EL (cell line): ENCODE results near the gene OSBPL9.
"Not testable (repeated sequence)": the region's sequence is repeated elsewhere in the genome, so short reads cannot be mapped to it uniquely, and the experiment has no call there.

Experiments
- DNase-seq: peaks from one replicate; pipeline ENCODE4 v3.0.0-alpha.2; 2016

OSBPL9 gene

GRCh38 chr1:51636764-51637522 lies 20.1 kb downstream of the OSBPL9 start:
- peak; percentile 93 for DNase-seq

DNA sequence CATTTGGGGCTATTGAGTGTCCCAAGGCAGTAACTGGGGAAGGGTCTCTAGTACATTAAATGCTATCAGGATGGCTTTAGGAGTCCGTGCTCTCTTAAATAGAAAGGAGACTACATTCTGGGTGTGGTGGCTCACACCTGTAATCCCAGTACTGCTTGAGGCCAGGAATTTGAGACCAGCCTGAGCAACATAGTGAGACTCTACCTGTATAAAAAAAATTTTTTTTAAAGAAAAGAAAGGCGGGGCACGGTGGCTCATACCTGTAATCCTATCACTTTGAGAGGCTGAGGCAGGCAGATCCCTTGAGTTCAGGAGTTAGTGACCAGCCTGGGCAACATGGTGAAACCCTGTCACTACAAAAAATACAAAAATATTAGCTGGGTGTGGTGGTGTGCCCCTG lies 21.5 kb downstream of the OSBPL9 start:
- DNase-seq = no peak

GRCh38 chr1:51639694-51640093 lies 22.8 kb downstream of the OSBPL9 start:
- no peak for DNase-seq

DNA sequence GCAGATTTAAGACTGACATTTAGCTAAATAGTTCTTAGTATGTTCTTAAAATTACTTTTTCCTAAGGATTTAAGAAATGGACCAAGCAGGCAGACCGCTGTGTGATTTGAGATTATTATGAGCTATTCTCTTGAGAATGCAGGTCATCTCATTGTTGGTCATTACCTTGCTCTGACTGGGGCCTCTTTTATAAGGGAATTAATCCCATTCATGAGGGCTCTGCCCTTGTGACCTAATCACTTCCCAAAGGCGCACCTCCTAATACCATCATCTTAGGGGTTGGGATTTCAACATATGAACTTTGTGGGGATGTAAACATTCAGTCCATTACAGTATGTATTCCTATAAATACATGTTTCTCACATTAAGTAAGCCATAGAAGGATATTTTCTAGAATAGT lies 24.2 kb downstream of the OSBPL9 start:
- no peak for DNase-seq

GRCh38 chr1:51642739-51643142 lies 25.8 kb downstream of the OSBPL9 start:
- DNase-seq = peak; percentile 94

GRCh38 chr1:51643362-51643761 lies 26.5 kb downstream of the OSBPL9 start:
- no peak for DNase-seq

DNA sequence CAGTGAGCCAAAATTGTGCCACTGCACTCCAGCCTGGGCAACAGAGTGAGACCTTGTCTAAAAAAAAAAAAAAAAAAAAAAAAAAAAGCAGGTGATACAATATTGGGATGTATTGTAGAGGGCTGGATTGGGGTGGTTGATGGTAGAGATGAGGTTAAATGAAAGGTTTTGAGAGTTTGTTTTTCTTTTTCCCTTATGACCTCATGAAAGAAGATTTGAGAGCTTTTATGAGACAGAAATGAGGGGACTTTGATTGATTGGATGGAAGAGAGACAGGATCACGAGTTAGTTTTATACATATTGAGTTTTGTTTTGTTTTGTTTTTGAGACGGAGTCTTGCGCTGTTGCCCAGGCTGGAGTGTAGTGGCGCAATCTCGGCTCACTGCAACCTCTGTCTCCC lies 27.1 kb downstream of the OSBPL9 start:
- DNase-seq = no peak

- DNase-seq = peak; percentile 82
These were observed 27.8 kb downstream of the OSBPL9 start for GRCh38 chr1:51644533-51645197.

GRCh38 chr1:51646592-51646991 lies 29.7 kb downstream of the OSBPL9 start:
- DNase-seq = not testable (repeated sequence)

- DNase-seq = peak; percentile 84
These were observed 31.6 kb downstream of the OSBPL9 start for GRCh38 chr1:51648180-51649109.

DNA sequence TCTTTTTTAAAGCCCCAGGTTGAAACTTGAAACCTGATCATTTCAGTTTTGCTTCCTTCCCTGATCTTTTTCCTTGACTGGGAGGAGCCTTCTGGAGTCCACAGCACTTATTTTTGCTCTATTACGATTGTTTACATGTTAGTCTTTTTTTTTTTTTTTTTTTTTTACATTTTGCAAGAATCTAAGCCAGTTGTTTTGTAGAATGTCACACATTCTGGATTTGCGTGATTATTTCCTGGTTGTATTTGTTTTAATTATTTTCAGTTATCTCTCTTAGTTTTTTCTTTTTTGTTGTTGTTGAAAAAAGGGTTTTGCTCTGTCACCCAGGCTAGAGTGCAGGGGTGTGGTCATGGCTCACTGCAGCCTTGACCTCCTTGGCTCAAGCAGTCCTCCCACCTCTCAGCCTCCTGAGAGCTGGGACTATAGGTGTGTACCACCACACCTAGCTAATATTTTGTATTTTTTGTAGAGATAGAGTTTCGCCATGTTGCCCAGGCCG lies 32.8 kb downstream of the OSBPL9 start:
- DNase-seq = no peak

DNA sequence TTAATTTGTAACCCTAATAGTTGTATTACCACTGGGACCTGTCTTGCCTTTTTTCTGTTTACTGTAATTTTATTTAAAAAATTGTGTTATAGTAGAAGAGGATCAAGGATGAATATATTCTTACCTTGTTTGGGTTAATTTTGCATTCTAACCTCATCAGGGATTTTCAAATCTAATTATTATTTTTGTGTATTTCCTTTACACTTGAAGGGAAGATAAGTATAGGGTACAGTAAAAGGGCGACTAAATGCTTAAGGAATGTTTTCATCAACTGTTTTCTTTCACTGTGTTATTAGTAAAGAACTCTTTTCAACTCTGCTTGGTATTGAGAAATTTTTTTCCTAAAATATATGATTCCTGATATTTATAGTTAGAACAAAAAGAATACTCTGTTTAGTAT lies 33.3 kb downstream of the OSBPL9 start:
- no peak for DNase-seq

DNA sequence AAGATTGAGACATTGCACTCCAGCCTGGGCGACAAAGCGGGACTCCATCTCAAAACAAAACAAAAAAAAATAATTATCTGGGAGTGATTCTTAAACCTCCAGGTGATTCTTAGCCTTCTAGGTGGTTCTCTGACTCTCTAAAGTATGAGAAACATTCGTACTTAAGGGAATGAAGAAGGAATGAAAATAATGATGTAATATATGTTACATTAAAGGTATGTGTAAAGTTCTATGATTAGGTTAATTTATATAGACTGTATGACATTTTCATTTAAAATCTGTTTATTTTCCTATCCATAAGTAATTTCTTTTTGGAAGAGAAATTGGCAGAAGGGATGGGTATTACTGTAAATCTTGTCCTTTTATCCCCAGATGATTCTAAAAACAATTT lies 34.7 kb downstream of the OSBPL9 start:
- DNase-seq = no peak

DNA sequence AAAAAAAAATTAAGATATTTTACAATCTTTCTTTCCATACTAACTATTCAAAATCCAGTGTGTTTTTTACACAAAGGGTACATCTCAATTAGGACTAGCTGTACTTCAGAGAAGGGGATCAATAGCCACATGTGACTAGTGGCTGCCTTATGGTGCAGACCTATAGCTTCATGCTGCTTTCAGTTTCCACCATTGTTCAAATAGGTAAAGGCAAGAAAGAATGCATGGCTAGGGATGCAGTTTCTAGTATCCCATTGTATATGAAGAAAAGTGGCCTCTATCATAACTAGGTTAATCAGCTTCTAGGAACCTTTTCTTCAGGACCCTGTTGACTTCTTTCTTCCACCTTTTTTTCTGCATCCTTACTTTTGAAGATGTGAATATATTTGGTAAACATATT lies 35.7 kb downstream of the OSBPL9 start:
- no peak for DNase-seq

DNA sequence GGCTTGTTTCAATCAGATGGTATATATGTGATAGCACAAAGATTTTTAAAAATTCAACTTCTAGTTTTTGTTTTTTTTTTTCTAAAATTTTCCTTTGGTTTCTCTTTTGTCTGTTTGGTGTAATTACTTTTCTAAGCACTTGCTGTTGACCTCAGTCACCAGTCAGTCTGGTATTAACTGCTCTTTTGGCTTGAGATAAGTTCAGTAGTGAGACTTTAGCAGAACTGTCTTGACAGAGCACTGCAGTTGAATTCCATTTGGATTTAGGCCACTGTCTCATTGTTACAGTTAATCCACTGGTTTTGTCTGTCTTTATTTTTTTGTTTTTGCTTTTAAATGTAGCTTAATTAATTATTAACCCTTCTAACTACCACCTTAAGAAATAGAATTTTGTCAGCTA lies 36.2 kb downstream of the OSBPL9 start:
- no peak for DNase-seq

DNA sequence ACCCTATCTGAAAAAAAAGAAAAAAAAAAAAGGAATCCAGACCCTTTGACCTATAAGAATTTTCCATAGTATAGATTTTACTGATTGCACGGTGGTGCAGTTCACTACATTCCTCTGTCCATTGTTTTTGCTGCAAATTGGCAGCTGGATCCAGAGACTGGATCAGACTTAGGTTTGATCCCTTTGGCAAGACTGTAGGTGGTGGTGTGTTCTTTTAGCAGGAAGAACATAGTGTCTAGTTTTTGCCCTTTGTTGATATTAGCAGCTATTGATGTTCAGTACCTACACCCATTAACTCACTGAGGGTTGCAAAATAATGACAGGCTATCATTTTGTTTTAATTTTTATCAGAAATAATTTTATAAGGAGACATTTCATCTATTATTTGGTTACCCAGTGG lies 37.1 kb downstream of the OSBPL9 start:
- DNase-seq = no peak

GRCh38 chr1:51656374-51656773 lies 39.5 kb downstream of the OSBPL9 start:
- no peak for DNase-seq

DNA sequence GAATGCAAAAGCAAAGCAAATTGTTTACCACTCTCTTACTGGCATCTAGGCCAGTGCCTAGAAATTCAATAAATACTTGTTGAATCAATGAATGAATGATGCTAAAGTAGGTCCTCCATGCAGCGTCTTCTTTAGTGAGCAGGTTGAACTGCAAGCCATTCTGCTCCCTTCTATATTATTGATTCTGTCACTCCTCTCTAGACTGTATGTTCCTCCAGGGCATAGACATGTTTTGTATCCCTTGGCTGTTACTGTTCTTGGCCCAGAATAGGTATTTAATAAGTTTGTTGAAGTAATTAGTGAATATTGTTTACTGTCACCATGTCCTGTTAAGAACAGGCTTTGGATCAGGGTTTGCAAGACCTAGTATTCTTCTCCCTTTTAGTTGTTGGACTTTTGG lies 43.7 kb downstream of the OSBPL9 start:
- no peak for DNase-seq

GRCh38 chr1:51661081-51661518 lies 44.2 kb downstream of the OSBPL9 start:
- peak; percentile 98 for DNase-seq

DNA sequence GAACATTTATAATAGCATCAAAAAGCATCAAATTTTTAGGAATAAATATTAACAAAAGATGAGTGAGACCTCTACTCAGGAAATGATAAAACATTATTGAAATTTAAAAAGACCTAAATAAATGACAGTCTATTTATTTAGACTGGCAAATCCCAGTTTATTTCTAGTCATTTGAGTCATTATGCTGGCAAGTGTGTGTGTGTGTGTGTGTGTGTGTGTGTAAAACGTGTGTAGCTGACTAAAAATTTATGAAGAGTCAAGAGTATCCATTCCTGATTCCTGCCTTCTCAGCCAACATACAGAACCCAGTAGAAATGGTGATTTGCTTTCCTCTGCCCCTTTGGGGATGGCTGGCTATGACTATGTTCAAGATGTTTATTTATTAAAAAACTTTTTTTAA lies 46.2 kb downstream of the OSBPL9 start:
- DNase-seq = no peak

GRCh38 chr1:51663721-51664120 lies 46.8 kb downstream of the OSBPL9 start:
- DNase-seq = no peak

DNA sequence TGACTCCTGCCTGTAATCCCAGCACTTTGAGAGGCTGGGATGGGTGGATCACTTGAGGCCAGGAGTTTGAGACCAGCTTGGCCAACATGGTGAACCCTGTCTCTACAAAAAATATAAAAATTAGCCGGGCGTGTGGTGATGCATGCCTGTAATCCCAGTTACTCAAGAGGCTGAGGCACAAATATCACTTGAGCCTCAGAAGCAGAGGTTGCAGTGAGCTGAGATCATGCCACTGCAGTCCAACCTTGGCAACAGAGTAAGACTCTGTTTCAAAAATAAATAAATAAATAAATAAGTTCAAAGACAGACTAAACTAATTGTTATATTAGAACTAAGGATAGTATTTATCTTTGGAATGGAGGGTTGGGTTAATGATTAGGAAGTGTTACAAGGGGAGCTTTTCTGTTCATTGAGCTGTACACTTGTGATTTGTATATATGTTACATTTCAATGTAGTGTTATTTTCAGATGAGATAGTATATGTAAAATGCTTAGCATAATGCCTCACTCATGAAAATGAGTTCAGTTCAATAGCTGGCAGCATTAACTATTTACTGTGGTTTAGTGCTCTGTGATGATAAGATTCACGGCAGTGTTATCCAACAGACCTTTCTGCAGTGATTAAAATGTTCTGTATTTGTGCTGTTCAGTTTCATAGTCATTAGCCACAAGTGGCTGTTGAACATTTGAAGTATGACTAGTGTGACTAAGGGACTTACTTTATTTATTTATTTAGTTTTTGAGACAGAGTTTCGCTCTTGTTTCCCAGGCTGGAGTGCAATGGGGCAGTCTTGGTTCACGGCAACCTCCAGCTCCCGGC lies 47.7 kb downstream of the OSBPL9 start:
- peak; percentile 33 for DNase-seq
